GM18498 (cell line): Measurements from ENCODE around the gene DNAH14.
"Not testable (repeated sequence)": the region's sequence is repeated elsewhere in the genome, so short reads cannot be mapped to it uniquely, and the experiment has no call there.

Experiments
- ATAC-seq: cut with Tn5 transposase; IDR thresholded peaks from one replicate; pipeline ENCODE4 v1.9.1; 2021; ENCODE audit warnings: mild to moderate bottlenecking, moderate library complexity; ENCODE audit not compliant: unreplicated experiment

DNAH14 gene

GRCh38 chr1:225242611-225243010 lies 313.1 kb downstream of the DNAH14 start:
- no peak for ATAC-seq

DNA sequence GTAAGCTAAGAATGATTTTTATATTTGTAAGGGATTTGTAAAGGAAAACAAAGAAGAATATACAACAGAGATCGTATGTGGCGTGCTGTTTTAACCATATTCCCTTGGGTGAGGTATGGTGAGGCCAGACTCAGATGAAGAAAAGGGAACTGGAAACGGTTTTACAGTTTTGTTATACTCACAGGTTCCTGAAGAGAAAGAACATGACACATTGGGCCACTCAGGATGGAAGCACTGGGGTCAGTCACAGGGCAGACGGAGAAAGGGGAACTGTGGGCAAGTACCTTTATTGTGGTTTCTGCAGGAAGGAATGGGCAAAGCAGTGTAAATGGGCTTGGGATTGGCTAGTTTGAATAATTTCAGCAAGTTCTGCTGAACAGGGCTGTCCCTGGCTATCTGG lies 321.0 kb downstream of the DNAH14 start:
- peak; percentile 87 for ATAC-seq

- ATAC-seq = no peak
Observed at GRCh38 chr1:225253173-225253572, 323.7 kb downstream of the DNAH14 start.

DNA sequence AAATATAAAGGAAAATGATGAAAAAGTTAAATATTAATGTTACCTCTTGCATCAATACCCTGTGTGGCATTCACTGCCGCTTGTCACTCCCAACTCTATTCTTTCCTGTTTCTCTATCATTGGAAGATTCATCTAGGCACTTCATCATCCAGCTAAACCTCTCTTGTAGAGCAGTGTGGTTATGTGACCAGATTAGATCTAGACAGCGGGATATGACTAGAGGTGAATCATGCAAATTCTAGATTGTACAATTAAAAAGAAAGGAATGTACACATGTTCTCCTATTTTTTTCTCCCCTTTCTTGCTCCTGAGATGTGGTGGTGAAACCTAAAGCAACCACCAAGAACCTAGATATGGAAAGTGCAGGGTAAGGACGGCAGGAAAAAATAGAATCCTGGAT lies 324.3 kb downstream of the DNAH14 start:
- no peak for ATAC-seq

DNA sequence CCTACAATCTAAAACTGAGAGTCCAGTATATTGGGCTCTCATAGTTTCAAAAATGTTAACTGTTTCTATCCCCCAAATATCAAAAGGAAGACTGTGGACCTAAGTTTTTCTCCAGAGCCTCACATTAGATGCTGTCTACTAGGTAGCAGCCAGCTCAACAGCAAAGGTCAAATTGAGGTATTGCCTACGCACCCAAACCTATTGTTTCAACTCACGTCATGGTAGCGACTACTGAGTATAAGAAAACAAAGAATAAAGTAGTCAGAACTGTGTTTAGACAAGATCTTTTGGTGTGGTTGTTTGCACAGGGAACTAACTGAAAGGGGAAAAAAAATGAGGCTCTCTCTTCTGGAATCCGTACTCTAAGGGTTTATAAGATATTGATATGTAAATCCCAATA lies 325.2 kb downstream of the DNAH14 start:
- ATAC-seq = no peak

- ATAC-seq = no peak
Observed at GRCh38 chr1:225257081-225257480, 327.6 kb downstream of the DNAH14 start.

DNA sequence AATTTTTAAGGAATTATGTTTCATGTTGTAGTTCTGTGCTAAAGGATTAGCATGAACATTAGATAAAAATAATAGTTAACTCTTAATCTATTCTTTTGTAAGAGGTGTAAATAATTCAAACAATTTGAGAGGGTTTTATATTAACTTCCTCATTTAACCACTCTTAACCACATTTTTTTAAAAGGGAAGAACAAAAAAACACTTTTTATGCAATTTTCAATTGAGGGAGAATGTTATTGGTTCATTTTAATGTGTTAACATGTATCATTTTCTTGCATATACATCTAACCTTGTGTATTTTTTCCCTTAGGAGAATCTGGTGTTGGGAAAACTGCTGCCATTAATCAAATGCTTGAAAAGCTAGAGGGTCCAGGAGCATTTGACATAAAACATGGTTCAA lies 329.3 kb downstream of the DNAH14 start:
- no peak for ATAC-seq

GRCh38 chr1:225259542-225259941 lies 330.1 kb downstream of the DNAH14 start:
- no peak for ATAC-seq

- no peak for ATAC-seq
Observed at GRCh38 chr1:225260319-225260718, 330.8 kb downstream of the DNAH14 start.

DNA sequence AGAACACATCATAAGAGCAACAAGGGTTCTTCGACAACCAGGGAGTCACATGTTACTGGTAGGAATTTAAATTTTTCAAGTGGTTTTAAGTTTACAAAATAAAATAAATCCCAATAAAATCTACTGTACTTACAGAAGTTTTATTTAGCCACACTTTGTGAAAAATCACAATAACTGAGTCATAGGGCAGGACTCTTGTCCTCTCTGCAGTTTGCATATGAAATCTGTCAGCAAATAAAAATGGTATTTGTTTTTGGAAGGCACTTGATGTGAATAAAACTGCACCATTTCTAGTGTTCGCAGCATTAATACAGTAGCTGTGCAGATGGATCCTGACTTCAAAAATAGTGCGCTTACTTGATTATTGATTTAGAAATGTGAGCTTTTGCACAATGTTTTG lies 348.0 kb downstream of the DNAH14 start:
- no peak for ATAC-seq

- ATAC-seq = no peak
Observed at GRCh38 chr1:225280563-225280962, 351.1 kb downstream of the DNAH14 start.

DNA sequence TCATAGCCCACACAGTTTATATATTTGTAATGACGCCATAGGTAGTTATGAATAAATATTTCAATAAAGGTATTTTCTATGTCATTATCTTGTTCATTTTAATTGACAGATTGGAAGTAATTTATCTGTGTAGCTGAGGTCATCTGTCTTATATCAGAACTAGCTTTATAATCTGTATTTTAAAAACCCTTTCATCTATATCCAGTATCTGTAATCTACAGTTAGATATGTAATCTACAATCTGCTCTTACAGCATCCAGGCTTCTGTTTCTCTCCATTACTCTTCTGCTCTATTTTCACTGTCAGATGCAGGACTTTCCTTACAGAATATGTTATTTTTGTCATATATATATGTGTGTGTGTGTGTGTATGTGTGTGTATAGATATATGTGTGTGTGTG lies 360.8 kb downstream of the DNAH14 start:
- ATAC-seq = no peak

DNA sequence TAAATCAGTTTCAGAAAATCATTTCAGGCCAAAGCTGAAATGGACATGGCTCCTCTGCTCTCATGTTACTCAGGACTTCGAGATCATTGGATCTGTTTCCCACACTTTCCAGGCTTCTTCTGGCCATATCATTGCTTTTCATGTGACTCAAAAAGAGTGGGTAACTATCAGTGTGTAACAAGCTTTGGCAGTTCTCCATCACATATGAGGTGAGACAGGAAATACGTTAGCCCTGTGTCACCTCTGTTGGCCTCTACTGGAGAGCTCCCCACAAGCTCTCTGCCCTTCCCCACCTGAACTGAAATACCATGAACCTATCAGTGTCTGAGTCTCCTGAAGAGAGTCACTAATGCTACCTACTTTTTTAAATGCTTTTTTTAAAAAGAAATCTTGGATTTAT lies 370.1 kb downstream of the DNAH14 start:
- ATAC-seq = no peak

GRCh38 chr1:225300381-225300780 lies 370.9 kb downstream of the DNAH14 start:
- no peak for ATAC-seq

GRCh38 chr1:225304996-225305395 lies 375.5 kb downstream of the DNAH14 start:
- ATAC-seq = no peak

- ATAC-seq = not testable (repeated sequence)
Observed at GRCh38 chr1:225310544-225310943, 381.1 kb downstream of the DNAH14 start.

DNA sequence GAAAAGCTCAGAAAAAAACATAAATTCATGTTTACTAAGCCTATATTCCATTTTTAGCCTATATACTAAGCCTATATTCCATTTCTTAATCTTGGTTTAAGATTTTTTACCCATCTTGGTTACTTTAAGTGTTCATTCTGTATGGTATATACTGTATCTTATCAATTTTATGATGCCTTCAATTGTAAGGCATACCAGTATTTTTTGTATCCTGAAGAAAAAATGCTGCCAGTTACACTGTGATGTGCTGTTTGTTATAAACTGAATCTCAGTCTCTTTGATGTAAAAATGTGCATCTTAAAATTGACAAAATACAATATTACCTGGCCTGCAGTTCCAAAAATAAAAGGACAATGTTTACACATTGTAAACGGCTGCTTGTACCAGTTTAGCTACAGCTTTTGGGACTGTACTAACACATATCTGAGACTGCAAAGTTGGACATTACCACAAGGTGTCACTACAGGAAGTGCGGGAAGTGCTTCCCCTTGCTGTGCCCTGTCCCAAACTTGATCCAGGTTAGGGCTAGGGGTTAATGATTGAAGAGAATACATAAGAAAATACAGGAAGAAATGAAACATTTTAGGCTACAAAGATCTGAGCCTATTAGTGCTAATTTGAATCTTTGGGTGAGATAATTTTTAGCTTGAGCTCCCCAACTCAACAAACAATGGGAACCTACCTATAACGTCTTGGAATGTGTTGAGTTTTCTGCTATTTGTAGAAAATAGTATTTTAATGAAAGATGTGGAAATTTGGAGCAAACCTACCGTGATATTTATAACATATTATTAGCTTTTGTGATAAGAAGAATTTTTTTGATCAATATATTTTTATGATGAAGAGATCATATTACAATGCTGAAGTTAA lies 389.5 kb downstream of the DNAH14 start:
- peak; percentile 94 for ATAC-seq

DNA sequence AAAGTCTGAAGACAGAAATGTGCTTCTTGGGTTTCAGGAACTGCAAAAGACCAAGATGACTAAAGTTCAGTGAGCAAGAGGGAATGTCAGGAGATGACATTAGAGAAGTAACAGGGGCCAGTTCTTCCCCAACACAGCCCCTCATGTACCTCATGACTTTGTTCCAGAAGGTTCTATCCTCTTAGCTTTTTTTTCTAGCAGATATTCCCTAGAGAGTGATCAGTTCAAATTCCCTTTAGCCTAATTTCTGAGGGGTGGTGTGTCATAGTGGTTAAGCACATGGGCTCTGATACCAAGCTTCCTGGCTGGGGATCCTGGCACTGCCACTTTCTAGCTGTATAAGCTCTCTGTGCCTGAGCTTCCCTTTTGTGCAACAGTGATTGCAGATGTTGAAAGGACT lies 390.4 kb downstream of the DNAH14 start:
- no peak for ATAC-seq

DNA sequence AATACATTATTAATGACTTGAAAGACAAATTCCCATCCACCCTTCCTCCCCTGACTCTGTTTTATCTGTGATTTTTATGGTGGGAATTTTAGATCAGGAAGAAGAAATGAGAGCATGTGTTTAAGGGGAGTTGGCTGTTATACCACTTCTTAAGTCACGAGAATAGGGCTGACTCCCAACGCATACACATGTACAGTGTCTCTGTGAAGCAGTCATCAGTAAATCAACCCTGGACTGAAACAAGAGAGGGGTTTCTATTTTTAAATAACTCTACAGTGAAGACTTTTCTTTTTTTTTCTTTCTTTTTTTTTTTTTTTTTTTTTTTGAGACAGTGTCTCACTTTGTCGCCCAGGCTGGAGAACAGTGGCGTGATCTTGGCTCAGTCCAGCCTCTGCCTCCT lies 392.3 kb downstream of the DNAH14 start:
- no peak for ATAC-seq

- no peak for ATAC-seq
Observed at GRCh38 chr1:225329041-225329440, 399.6 kb downstream of the DNAH14 start.

DNA sequence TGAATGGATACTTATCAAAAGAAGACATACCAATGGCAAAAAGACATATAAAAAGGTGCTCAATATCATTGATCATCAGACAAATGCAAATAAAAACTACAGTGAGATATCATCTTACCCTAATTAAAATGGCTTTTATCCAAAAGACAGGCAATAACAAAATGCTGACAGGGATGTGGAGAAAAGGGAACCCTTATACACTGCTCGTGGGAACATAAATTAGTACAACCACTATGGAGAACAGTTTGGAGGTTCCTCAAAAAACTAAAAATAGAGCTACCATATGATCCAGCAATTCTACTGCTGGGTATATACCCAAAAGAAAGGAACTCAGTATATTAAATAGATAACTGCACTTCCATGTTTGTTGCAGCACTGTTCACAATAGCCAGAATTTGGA lies 400.5 kb downstream of the DNAH14 start:
- ATAC-seq = not testable (repeated sequence)

- ATAC-seq = no peak
Observed at GRCh38 chr1:225332686-225333085, 403.2 kb downstream of the DNAH14 start.
